Caco-2 (cell line): ENCODE data around the gene PAPPA2. TPM values are rescaled to one million over a fixed set of nuclear protein-coding genes. Genes with fewer than 3 reads are reported as not detected.

Experiments
- BruUV-seq: library from RNA; stranded (reverse); fragments of 400-500 nt; replicated peaks from 2 replicates; lab custom pipeline; 2021; lab: Mats Ljungman, UMichigan
- CTCF ChIA-PET: fragments of 300-600 bp; sonication (Branson Sonifier 250); formaldehyde crosslinking; loops from one replicate; lab custom pipeline; 2022; ENCODE audit warnings: antibody characterized with exemption; lab: Charles Lee
- POLR2A ChIA-PET: fragments of 300-600 bp; sonication (Branson Sonifier 250); formaldehyde crosslinking; loops from one replicate; lab custom pipeline; 2022; ENCODE audit warnings: antibody characterized with exemption; lab: Charles Lee
- DNase-seq, 2 experiments: peaks; one replicate each; pipeline versions ENCODE4 v3.0.0 to v3.0.0-alpha.2; 2020 to 2022
- H3K27me3 ChIP-seq: replicated peaks from 2 replicates; pipeline ENCODE4 v1.6.0; 2011; ENCODE audit warnings: low read length; ENCODE audit not compliant: control insufficient read depth, insufficient read depth
- H3K36me3 ChIP-seq: 2 replicates; pipeline ENCODE4 v1.5.1; 2011; ENCODE audit warnings: low read length; ENCODE audit not compliant: control insufficient read depth, insufficient read depth
- H3K4me1 ChIP-seq: fragments of 250-450 bp; sonication (Bioruptor Pico); 2 replicates; pipeline ENCODE4 v1.5.1; 2020; ENCODE audit warnings: mild to moderate bottlenecking
- H3K4me3 ChIP-seq: 2 replicates; pipeline ENCODE4 v1.5.1; 2011; ENCODE audit warnings: low read depth, mild to moderate bottlenecking, control low read depth, low read length
- H3K9me3 ChIP-seq: fragments of 250-450 bp; sonication (Bioruptor Pico); 2 replicates; pipeline ENCODE4 v1.5.1; 2020; ENCODE audit warnings: mild to moderate bottlenecking, moderate library complexity
- H3K27ac Mint-ChIP-seq: one replicate; pipeline ENCODE4 v1.8.0; 2022; ENCODE audit warnings: mixed read lengths; ENCODE audit not compliant: unreplicated experiment
- H3K27me3 Mint-ChIP-seq: one replicate; pipeline ENCODE4 v1.8.0; 2022; ENCODE audit warnings: mixed read lengths; ENCODE audit not compliant: insufficient read depth, unreplicated experiment
- H3K36me3 Mint-ChIP-seq: one replicate; pipeline ENCODE4 v1.8.0; 2022; ENCODE audit warnings: mild to moderate bottlenecking, mixed read lengths; ENCODE audit not compliant: insufficient read depth, unreplicated experiment
- H3K4me1 Mint-ChIP-seq: one replicate; pipeline ENCODE4 v1.8.0; 2022; ENCODE audit warnings: low read depth, mixed read lengths; ENCODE audit not compliant: unreplicated experiment
- H3K4me3 Mint-ChIP-seq: one replicate; pipeline ENCODE4 v1.8.0; 2022; ENCODE audit warnings: mild to moderate bottlenecking, moderate library complexity, mixed read lengths; ENCODE audit not compliant: unreplicated experiment
- H3K9me3 Mint-ChIP-seq: one replicate; pipeline ENCODE4 v1.8.0; 2022; ENCODE audit warnings: mixed read lengths; ENCODE audit not compliant: unreplicated experiment
- intact Hi-C: fragments of 100-400 bp; cut with micrococcal nuclease; formaldehyde crosslinking; loops from one replicate; pipeline ENCODE4 v1.10.0; 2022; ENCODE audit not compliant: unreplicated experiment
- total RNA-seq: library from RNA; stranded (reverse); gene quantifications from 2 replicates; pipeline ENCODE4 v1.2.3, GENCODE V29; 2022
- TF ChIP-seq, protein P1 (sequence below), 2 experiments: fragments of 200-600 bp in 1 of 2; IDR thresholded peaks; 1 replicate in 1 of 2; 2 replicates in 1 of 2; pipeline versions ENCODE4 v1.5.1 to v1.8.0; 2011 to 2022; ENCODE audit warnings: antibody characterized with exemption in 1 of 2, control low read depth in 1 of 2, inconsistent platforms in 1 of 2, low read depth in 1 of 2, low read length in 1 of 2, mild to moderate bottlenecking in 1 of 2, moderate library complexity in 1 of 2; ENCODE audit not compliant: insufficient read depth in 1 of 2, severe bottlenecking in 1 of 2, unreplicated experiment in 1 of 2

Gene PAPPA2
- total RNA-seq, 1 experiment from 2014 or later = 0.18 TPM

DNA sequence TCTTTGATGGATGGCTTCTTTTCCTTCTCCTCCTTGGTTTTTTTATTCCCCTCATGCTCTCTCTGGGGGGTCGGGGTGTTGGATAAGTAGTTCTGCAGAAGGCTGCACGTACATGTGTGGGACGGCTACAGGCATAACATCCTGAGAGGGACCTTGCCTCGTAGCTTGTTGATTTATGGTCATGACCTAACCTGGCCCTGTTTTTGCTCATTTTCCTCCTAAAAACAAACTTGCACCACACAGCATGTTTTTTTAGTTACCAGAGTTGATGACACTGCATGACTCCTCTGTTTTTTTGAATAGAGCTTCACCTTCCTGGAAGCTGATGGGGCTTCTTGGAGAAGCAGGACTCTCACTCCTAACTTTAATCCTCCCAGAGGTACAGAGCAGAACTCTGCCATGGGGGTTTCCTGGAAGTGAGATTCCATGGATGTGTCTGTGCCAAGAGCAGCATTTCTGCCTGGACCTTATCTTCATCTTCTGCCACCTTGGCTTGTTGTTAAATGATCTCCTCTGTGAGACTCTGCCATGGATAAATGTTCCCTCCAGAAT is 114.7 kb downstream of the PAPPA2 start:
- CTCF ChIA-PET = no interaction called here
- TF ChIP-seq, protein P1, sequence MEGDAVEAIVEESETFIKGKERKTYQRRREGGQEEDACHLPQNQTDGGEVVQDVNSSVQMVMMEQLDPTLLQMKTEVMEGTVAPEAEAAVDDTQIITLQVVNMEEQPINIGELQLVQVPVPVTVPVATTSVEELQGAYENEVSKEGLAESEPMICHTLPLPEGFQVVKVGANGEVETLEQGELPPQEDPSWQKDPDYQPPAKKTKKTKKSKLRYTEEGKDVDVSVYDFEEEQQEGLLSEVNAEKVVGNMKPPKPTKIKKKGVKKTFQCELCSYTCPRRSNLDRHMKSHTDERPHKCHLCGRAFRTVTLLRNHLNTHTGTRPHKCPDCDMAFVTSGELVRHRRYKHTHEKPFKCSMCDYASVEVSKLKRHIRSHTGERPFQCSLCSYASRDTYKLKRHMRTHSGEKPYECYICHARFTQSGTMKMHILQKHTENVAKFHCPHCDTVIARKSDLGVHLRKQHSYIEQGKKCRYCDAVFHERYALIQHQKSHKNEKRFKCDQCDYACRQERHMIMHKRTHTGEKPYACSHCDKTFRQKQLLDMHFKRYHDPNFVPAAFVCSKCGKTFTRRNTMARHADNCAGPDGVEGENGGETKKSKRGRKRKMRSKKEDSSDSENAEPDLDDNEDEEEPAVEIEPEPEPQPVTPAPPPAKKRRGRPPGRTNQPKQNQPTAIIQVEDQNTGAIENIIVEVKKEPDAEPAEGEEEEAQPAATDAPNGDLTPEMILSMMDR (IDR thresholded peaks at IDR 0.05; ENCODE audit: insufficient read depth in 1 of 2, low read depth in 1 of 2, low read length in 1 of 2, severe bottlenecking in 1 of 2, unreplicated experiment in 1 of 2) = no peak
- no peak overlapping the region for H3K4me3 ChIP-seq
- H3K4me3 Mint-ChIP-seq = no peak overlapping the region
- H3K27me3 Mint-ChIP-seq = peaks cover 3% of the 10 kb centered on the region
- H3K9me3 ChIP-seq = no peaks in the 10 kb centered on the region
- no peaks in the 10 kb centered on the region for H3K36me3 Mint-ChIP-seq
- H3K27ac Mint-ChIP-seq = no peak overlapping the region
- no peaks in the 10 kb centered on the region for H3K9me3 Mint-ChIP-seq
- H3K4me1 ChIP-seq = no peaks in the 10 kb centered on the region
- no TSS peak for BruUV-seq
- POLR2A ChIA-PET = no interaction called here
- DNase-seq = no peak
- intact Hi-C loops = no loop called here
- H3K27me3 ChIP-seq = no peaks in the 10 kb centered on the region
- no peaks in the 10 kb centered on the region for H3K4me1 Mint-ChIP-seq
- no peaks in the 10 kb centered on the region for H3K36me3 ChIP-seq

DNA sequence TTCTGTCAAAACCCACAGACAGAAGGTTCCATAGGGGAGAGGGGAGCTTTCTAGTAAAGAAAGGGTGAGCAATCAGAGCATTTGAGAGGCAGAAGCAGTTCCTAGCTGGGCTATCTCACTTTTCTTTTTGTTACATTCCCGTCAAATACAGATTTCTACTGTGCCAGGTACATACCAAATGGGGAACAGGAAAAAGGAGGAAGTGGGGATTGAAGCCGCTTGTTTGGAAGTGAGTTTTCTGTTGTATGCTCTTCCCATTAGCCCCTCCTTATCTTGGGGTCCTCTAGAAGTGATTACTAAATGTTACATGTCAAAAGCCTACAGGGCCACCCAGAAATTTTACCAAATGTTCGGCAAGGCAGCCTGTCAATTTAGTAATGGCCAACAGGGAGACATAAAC is 116.1 kb downstream of the PAPPA2 start:
- Histone ChIP-seq H3K9me3 (no peaks in the 10 kb centered on the region), H3K27me3 (no peaks in the 10 kb centered on the region), H3K4me1 (no peaks in the 10 kb centered on the region), H3K4me3 (no peak overlapping the region), H3K36me3 (no peaks in the 10 kb centered on the region)
- H3K27me3 Mint-ChIP-seq = peaks cover 3% of the 10 kb centered on the region
- intact Hi-C loops = no loop called here
- no peaks in the 10 kb centered on the region for H3K36me3 Mint-ChIP-seq
- ChIA-PET CTCF (no interaction called here), POLR2A (no interaction called here)
- no peak for DNase-seq
- H3K4me1 Mint-ChIP-seq = no peaks in the 10 kb centered on the region
- no TSS peak for BruUV-seq
- H3K4me3 Mint-ChIP-seq = no peak overlapping the region
- no peak overlapping the region for H3K27ac Mint-ChIP-seq
- TF ChIP-seq, protein P1 (IDR thresholded peaks at IDR 0.05; ENCODE audit: insufficient read depth in 1 of 2, low read depth in 1 of 2, low read length in 1 of 2, severe bottlenecking in 1 of 2, unreplicated experiment in 1 of 2) = no peak
- H3K9me3 Mint-ChIP-seq = no peaks in the 10 kb centered on the region

DNA sequence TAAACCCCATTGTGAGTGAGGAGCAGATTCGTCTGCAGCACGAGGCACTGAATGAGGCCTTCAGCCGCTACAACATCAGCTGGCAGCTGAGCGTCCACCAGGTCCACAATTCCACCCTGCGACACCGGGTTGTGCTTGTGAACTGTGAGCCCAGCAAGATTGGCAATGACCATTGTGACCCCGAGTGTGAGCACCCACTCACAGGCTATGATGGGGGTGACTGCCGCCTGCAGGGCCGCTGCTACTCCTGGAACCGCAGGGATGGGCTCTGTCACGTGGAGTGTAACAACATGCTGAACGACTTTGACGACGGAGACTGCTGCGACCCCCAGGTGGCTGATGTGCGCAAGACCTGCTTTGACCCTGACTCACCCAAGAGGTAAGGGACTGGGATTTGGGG is 132.2 kb downstream of the PAPPA2 start:
- Mint-ChIP-seq H3K4me1 (no peaks in the 10 kb centered on the region), H3K27ac (no peak overlapping the region), H3K27me3 (peaks cover 11% of the 10 kb centered on the region), H3K4me3 (no peak overlapping the region), H3K36me3 (no peaks in the 10 kb centered on the region), H3K9me3 (no peaks in the 10 kb centered on the region)
- BruUV-seq = no TSS peak
- no peak for DNase-seq
- intact Hi-C loops = no loop called here
- CTCF ChIA-PET = no interaction called here
- H3K4me1 ChIP-seq = no peaks in the 10 kb centered on the region
- no peaks in the 10 kb centered on the region for H3K9me3 ChIP-seq
- no peaks in the 10 kb centered on the region for H3K36me3 ChIP-seq
- POLR2A ChIA-PET = no interaction called here
- no peaks in the 10 kb centered on the region for H3K27me3 ChIP-seq
- TF ChIP-seq, protein P1 (IDR thresholded peaks at IDR 0.05; ENCODE audit: insufficient read depth in 1 of 2, low read depth in 1 of 2, low read length in 1 of 2, severe bottlenecking in 1 of 2, unreplicated experiment in 1 of 2) = no peak
- H3K4me3 ChIP-seq = no peak overlapping the region
